ENCODE results near the gene CCL8.
A peak's percentile ranks its signal among the peaks of the same experiment; 100 is the strongest.
"Not testable (repeated sequence)": the region's sequence is repeated elsewhere in the genome, so short reads cannot be mapped to it uniquely, and the experiment has no call there.

Gene CCL8

GRCh38 chr17:34318474-34318873 is 761 bp upstream of the CCL8 start:
- no peak for DNase-seq

GRCh38 chr17:34321964-34322363 is 2.7 kb downstream of the CCL8 start:
- DNase-seq: no peak

GRCh38 chr17:34327580-34327979 is 8.3 kb downstream of the CCL8 start:
- DNase-seq: not testable (repeated sequence)

GRCh38 chr17:34337701-34338100 is 18.5 kb downstream of the CCL8 start:
- no peak for DNase-seq

- DNase-seq: no peak
Measured at GRCh38 chr17:34339138-34339770, 20.0 kb downstream of the CCL8 start.

GRCh38 chr17:34341916-34342315 is 22.7 kb downstream of the CCL8 start:
- DNase-seq: no peak

- DNase-seq: no peak
Measured at GRCh38 chr17:34347063-34347462, 27.8 kb downstream of the CCL8 start.

GRCh38 chr17:34349751-34350150 is 30.5 kb downstream of the CCL8 start:
- no peak for DNase-seq

GRCh38 chr17:34351096-34351495 is 31.9 kb downstream of the CCL8 start:
- DNase-seq: no peak

- no peak for DNase-seq
Measured at GRCh38 chr17:34352191-34352590, 33.0 kb downstream of the CCL8 start.

GRCh38 chr17:34354637-34355036 is 35.4 kb downstream of the CCL8 start:
- no peak for DNase-seq

GRCh38 chr17:34356194-34356593 is 37.0 kb downstream of the CCL8 start, which contains the start of gene CCL13:
Gene CCL13, plus strand, starts transcription at chr17:34356480. Its CDS starts 47 bp downstream, at chr17:34356527.
- DNase-seq: no peak

- no peak for DNase-seq
Measured at GRCh38 chr17:34357398-34357797, 38.2 kb downstream of the CCL8 start.

- DNase-seq: no peak
Measured at GRCh38 chr17:34358631-34359030, 39.4 kb downstream of the CCL8 start.

GRCh38 chr17:34360601-34361270 is 41.5 kb downstream of the CCL8 start:
- no peak for DNase-seq

- DNase-seq: peak; percentile 27 to 32
Measured at GRCh38 chr17:34361478-34362061, 42.3 kb downstream of the CCL8 start.

- no peak for DNase-seq
Measured at GRCh38 chr17:34363183-34363661, 44.0 kb downstream of the CCL8 start, which contains the start of gene CCL1. Gene CCL1, minus strand, starts transcription at chr17:34363233. Its CDS starts 72 bp downstream, at chr17:34363161.

GRCh38 chr17:34364751-34365150 is 45.5 kb downstream of the CCL8 start:
- DNase-seq: no peak

- no peak for DNase-seq
Measured at GRCh38 chr17:34365340-34365739, 46.1 kb downstream of the CCL8 start.

GRCh38 chr17:34366010-34366409 is 46.8 kb downstream of the CCL8 start:
- no peak for DNase-seq

- DNase-seq: no peak
Measured at GRCh38 chr17:34366529-34367107, 47.4 kb downstream of the CCL8 start.

GRCh38 chr17:34367486-34368195 is 48.4 kb downstream of the CCL8 start:
- no peak for DNase-seq

All from activated CD4-positive, alpha-beta T cell treated with anti-CD3 and anti-CD28 coated beads, Interleukin-2, amount 50 U/mL, for 4 hours (primary cell).